ENCODE data around the gene AP5Z1.
"Not testable (repeated sequence)": the region's sequence is repeated elsewhere in the genome, so short reads cannot be mapped to it uniquely, and the experiment has no call there.

Gene AP5Z1

DNA sequence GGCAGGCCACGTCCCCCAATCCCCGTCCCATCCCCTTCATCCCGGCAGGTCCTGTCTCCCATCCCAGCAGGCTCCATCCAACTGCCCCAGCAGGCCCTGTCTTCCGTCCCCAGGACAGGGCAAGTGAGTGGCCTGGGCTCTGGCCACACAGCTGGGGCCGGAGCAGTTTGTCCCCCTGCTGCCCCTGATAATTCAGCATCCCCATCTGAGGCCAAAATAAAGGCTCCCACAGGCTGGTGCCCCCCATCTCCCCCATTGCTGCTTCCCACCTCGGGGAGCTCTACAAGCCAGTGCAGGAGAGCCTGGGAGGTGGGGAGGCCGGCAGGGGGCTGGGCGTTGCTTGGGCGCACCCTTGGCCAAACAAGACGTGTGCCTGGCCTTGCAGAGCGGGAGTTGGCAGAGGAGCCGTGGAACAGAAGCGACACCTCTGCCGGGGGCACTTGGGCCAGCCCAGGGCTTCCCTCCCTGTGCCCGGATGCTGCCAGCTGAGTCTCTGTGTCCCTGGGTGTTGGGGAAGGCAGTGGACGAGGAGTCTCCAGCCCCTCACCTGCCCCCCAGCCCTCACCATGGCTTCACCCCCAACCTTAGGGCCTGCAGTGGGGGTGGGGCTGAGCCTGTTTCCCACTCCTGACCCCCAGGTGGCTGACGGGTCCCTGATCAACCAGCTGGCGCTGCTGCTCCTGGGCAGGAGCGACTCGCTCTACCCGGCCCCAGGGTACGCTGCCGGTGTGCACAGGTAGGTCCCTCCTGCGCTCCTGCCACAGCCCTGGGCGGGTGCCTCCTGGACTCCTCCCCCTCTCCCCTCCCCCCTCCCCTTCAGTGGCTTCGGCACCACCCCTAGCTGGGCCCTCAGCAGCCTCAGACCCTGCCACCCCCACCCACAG is 14.0 kb downstream of the AP5Z1 start:
- DNase-seq, result no peak

DNA sequence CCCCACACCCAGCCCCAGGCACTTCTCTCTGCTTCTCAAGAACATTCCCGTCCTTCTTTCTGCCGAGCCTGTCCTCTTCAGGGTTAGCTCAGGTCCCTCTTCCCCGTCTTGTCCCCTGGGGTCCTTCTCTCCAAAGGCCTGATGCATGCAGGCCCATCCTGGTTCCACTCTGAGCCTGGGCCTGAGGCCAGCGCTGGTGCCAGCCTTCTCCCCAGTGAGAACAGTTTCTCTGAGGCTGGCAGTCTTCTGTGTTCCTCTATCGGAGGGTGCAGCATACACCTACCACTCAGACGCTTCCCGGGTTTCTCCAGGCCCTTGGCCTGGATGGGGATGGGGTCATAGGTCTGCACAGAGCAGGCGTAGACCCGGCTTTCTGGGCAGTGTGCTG is 14.6 kb downstream of the AP5Z1 start:
- no peak for DNase-seq

DNA sequence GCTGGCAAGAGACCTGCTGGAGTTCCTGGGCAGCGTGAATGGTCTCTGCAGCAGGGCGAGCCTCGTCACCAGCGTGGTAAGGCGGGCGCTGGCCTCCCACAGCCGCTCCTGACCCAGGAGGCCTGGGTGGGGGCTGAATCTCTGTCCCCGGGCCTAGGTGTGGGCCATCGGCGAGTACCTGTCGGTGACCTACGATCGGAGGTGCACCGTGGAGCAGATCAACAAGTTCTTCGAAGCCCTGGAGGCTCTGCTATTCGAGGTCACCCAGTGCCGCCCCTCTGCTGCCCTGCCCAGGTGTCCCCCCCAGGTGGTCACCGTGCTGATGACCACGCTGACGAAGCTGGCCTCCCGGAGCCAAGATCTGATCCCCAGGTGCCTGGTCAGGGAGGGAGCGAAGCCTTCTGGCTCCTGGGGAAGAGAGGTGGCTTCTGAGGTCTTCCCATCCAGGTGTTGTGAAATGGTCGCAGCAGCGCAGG is 15.1 kb downstream of the AP5Z1 start:
- DNase-seq, result no peak

DNA sequence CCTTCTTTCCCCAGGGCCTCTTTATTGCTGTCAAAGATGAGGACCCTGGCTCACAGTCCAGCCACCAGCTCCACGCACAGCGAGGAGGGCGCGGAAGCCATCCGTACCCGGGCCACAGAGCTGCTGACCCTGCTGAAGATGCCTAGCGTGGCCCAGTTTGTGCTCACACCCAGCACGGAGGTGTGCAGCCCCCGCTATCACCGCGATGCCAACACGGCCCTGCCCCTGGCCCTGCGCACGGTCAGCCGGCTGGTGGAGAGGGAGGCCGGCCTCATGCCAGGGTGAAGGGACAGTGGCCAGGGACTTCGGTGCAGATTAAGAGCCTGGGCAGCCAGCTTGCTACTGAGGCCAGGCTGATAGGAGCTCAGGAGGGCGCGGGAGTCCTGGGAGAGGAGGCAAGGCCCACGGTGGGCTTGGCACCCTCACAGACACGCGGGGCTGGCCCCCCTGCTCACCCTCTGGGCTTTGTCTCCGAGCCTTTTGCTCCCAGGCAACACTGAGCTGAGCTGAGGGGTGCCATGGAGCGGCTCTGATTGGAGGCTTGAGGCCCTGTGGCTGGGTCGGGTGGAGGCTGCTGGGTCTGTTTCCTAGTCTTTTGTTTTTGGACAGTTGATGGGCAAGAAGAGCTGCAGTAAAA is 15.8 kb downstream of the AP5Z1 start:
- no peak for DNase-seq

DNA sequence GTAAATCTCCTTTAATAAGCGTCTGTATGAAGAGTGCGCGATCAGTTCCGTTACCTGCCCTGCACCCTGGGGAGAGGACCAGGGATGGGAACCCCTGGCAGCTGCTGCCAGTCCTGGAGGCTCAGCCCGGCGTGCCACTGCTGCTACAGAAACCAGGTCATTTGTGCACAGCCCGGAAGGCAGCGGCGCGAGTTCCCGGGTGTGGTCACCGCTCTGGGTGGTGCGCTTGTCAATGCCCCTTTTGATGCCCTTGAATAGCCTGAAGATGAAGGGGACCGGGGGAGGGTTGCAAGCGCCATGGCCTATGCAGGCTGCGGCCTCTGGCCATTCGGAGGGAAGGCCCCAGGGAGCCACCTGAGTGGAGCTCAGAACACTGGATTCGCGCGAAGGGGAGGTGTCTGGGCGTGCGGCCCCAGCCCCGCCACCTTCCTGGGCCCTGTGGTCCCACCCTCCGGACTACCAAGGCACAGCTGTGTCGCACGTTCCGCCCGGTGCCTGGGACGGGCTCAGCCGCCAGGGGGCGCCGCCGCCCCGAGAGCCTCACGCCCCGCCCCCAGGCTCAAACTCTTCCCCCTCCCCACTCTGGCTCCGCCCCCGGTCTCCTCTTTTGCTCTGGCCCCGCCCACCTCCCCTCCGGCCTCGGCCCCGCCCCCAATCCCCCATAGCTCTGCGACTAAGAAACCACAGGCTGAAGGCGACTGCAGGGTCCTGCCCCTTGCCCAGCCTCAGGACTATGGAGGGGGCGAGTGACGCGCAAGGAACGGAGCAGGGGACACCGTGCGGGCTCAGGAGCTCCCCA is 16.5 kb downstream of the AP5Z1 start:
- DNase-seq, result peak; percentile 81

DNA sequence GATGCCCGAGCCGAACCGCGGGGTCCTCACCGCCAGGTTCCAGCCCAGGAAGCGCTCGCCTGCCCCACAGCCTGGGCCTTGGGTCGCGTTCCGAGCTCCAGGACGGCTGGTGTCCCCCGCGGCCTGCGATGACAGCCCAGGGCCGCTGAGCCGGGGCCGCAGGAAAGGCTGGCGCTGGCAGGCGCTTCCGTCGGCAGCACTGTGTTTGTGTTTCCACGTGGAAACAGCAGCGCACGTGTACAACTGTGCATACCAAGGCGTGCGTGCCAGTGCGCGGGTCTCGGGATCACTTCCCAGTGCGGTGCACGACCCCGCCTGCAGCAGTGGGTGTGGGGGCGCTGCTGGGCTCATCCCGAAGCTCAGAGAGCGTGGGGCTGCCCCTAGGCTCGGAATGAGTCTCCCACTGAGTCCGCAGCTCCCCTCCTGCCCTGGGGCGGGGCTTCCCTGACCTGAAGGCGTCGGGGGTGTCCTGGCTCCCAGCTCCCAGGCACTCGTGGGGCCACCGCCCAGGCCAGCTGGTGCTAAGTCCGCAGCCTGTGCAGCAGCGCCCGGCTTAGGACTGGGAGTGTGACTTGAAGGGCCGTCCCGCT is 17.2 kb downstream of the AP5Z1 start:
- no peak for DNase-seq

DNA sequence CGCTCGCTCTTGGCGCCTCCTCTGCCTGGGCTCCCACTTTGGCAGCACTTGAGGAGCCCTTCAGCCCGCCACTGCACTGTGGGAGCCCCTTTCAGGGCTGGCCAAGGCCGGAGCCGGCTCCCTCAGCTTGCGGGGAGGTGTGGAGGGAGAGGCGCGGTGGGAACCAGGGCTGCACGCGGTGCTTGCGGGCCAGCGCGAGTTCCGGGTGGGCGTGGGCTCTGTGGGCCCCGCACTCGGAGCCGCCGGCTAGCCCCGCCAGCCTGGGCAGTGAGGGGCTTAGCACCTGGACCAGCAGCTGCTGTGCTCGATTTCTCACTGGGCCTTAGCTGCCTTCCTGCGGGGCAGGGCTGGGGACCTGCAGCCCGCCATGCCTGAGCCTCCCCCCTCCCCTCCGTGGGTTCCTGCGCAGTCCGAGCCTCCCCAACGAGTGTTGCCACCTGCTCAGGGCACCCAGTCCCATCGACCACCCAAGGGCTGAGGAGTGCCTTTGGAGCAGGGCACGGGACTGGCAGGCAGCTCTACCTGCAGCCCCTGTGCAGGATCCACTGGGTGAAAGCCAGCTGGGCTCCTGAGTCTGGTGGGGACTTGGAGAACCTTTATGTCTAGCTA is 18.1 kb downstream of the AP5Z1 start:
- not testable (repeated sequence) for DNase-seq

DNA sequence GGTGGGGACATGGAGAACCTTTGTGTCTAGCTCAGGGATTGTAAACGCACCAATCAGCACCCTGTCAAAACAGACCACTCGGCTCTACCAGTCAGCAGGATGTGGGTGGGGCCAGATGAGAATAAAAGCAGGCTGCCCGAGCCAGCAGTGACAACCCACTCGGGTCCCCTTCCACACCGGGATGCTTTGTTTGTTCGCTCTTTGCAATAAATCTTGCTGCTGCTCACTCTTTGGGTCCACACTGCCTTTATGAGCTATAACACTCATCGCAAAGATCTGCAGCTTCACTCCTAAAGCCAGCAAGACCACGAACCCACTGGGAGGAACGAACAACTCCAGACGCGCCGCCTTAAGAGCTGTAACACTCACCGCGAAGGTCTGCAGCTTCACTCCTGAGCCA is 18.7 kb downstream of the AP5Z1 start:
- DNase-seq, result not testable (repeated sequence)

DNA sequence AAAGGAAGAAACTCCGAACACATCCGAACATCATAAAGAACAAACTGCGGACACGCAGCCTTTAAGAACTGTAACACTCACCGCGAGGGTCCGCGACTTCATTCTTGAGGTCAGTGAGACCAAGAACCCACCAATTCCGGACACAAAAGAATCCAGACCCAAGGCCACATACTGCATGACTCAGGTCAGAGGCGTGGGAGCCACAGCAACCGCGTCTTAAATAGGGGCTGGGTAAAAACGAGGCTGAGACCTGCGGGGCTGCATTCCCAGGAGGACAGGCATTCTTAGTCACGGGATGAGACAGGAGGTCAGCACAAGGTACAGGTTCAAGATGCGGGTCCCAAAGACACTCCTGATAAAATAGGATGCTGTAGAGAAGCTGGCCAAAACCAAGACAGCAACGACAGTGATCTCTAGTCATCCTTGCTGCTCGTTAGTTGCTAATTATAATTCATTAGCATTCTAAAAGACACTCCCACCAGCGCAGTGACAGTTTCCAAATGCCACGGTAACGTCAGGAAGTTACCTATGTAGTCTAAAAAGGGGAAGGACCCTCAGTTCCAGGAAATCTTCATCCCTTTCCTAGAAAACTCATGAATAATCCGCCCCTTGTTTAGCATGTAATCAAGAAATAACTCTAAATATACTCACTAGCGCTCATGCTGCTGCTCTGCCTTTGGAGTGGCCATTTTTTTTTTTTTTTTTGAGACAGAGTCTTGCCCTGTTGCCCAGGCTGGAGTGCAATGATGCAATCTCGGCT is 19.3 kb downstream of the AP5Z1 start:
- DNase-seq, result no peak

DNA sequence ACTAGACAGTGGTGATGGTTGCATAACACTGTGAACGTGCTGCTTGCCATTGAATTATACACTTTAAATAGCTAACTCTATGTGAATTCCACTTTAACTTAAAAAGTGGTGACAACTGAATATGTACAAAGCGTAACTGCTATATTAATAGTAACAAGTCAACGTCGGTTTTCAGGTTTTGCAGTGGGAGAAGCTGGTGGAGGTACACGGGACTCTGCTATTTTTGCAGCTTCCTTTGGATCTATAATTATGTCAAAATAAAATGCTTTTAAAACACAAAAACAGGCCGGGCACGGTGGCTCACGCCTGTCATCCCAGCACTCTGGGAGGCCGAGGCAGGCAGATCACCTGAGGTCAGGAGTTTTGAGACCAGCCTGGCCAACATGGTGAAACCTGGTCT is 21.0 kb downstream of the AP5Z1 start:
- no peak for DNase-seq

DNA sequence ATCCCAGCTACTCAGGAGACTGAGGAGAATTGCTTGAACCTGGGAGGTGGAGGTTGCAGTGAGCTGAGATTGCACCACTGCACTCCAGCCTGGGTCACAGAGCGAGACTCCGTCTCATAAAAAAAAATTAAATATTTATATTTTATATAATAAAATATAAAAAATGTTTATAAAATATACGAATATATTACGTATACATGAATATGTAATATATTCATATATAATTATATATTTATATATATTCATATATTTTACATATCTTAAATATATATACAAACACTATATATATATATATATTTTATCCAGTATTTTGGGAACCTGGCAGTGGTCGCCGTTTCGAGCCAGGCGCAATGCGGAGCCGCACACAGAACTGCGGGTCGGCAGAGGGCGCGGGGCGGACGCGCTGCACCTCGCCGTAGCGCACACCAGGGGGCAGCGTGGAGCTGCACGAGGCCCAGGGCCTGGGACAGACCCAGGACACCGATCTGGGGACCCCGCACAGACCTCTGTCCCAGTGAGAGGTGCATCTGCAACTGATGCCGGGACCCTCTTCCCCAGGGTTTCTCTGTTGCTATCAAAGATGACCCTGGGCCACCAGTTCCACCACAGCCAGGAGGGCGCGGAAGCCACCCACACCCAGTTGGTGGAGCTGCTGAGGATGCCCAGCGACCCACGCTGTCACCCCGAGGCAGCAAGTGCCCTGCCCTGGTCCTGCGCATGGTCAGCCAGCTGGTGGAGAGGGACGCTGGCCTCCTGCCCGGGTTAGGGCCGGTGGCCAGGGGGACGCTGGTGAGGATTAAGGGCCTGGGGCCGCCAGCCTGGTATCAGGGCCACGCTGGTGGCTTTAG is 22.7 kb downstream of the AP5Z1 start:
- peak; percentile 39 for DNase-seq

DNA sequence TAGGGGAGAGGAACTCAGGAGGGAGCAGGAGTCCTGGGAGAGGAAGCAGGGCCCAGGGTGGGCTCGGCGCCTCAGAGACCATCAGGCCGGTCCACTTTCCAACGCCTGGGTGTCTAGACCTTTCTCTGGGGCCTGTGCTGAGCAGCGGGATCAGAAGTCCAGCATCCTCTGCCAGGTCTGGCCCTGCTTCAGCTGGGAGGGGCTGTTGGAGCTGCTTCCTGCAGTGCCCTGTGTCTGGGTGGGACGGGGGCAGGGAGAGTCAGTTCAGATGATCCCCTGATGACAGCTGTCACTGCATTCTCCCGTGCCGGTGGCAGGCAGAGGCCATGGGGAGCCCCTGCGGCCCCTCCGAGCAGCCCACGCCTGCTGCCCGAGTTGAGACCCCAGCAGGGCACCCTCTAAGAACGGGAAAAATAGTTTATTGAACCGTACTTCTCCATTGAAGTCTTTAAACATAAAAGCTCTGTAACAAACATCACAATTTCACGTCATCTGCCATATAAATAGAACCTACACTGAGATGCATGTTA is 23.3 kb downstream of the AP5Z1 start:
- no peak for DNase-seq

DNA sequence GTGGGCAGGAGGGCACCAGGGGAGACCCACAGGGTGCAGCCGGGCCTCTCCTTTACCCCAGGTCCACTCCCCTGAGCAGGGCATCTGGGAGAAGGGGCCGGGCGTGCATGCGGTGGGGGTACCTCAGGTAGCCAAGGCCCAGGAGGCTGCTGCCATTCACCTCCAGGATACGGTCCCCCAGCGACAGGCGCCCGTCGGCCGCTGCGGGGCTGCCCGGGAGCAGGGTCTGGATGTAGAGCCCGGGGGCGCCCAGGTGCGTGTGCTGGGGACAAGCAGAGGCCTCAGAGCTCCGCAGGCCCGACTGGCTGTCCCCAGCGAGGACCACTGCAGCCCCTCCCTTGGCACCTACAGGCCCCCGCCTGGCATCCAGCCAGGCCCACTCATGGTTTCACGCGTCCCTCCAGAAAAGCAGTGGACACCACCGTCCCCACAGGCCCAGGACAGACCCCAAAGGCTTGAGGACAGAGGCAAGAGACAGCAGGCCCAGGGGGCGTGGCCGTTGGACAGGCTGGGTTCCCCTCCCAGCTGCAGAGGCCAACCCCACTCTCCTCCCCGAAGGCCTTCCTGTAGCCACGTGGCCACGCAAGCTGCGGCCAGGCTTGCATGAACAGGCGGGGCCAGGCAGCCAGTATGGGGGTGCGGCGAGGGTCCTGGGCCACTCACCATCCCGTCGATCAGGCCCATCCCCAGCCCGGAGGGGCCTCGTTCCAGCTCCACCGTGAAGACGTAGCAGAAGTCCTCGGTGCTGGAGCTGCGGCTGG is 24.3 kb downstream of the AP5Z1 start:
- DNase-seq, result no peak

DNA sequence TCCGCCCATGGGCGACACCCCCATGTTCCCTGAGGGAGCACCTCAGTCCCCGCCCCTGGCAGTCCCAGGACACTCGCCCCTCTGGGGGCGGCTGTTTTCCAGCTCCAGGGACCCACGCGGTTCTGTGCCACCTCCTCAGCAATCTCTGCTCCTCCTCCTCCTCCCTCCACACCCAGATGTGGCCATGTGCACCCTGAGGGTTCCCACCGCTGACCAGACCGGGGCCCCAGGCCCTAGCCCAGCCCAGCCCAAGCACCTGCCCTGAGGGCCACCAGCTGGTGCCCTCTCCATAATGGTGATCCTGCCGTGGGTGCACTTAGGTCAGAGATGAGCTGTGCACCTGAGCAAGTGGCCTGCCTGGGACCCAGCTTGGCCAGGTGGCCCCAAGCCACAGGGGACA is 25.1 kb downstream of the AP5Z1 start:
- no peak for DNase-seq

DNA sequence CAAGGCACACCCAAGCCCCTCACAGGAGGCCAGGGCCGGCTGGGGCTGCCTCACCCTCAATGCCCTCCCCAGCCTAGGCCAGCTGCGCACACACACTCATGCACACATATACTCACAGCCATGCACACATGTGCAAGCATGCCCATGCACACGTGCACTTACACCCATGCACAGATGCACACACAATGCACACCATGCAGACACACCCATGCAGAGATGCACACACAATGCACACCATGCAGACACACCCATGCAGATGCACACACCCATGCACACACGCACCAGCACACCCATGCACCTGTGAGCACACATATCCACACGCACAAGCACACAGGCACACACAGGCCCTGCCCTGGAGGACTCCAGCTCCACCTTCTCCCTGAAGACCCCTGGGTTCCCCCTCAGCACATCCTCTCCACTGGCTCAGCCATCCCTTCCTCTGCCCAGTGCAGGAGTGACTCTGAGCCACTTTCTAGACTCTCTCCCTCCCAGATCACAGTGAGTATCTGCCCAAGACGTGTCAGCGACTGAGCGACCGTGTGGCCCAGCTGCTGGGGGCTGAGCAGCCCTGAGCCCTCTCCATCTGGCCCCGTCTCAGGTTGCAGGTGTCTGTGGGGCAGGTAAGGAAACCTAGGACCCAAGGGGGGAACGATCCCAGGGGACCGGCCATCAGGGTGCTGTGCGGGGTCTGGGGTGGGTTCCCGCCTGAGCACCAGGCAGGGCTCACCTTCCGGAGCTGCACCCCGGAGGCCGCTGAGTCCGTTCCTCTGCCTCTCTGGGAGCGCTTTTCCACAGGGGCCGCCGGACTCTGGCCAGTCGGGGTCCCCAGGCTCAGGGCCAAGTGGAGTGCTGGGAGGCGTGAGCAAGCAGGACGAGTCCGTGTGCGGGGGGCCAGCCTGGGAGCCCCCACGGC is 25.8 kb downstream of the AP5Z1 start:
- DNase-seq, result no peak

DNA sequence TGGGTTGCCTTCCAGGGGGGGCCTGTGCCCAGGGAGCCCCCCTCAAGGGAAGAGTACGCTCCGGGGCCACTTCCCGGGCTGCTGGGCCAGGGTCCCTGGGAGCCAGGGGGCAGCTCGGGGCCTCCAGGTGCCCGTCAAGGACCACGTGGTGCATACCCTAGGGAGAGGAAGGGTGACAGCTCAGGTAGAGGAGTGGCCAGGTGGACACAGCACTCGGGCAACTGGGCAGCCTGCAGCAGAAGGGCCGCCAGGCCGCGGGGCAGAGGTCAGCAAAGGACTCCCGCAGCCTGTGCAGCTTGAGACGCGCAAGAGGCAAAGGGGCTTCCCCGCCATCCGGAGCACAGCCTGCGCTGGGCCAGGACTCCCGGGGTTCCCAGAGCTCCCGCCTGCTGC is 26.4 kb downstream of the AP5Z1 start:
- no peak for DNase-seq

DNA sequence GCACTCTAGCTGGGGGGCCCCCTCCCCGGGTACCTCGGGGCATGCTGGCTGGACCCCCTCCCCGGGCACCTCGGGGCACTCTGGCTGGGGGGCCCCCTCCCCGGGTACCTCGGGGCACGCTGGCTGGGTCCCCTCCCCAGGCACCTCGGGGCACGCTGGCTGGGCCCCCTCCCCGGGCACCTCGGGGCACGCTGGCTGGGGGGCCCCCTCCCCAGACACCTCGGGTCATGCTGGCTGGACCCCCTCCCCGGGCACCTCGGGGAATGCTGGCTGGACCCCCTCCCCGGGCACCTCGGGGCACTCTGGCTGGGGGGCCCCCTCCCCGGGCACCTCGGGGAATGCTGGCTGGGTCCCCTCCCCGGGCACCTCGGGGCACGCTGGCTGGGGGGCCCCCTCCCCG is 27.2 kb downstream of the AP5Z1 start:
- DNase-seq, result not testable (repeated sequence)

DNA sequence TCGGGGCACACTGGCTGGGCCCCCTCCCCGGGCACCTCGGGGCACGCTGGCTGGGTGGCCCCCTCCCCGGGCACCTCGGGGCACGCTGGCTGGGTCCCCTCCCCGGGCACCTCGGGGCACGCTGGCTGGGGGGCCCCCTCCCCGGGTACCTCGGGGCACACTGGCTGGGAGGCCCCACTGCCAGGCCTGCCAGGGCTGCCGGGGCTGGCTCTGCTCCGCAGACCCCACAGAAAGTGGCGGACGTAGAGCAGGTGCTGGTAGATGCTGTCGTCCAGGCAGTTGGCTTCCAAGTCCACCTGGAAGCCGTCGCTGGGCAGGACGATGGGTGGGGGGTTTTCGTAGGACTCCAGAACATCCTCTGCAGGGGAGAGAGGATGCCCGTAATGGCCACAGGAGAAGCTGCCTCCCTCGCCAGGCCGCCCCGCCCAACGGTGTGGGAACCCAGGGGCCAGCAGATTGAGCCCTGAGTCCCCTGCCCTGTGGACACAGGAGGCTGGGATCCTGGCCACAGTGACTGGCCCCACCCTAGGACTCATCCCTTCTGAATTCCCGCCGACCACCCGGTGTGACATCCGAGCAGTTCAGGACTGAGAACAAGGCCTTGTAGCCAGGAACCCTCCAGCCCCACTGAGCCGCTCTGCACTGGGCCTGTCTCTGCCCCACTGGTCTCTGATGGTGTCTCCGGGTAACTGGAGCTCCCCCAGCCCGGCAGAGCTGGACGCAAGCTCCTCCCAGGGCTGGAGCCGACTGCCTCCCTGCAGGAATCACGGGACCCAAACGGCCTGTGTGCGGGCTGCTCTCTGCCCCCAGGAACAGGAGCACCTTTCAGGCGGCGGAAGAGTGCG is 28.2 kb downstream of the AP5Z1 start:
- no peak for DNase-seq

Measured in effector CD8-positive, alpha-beta T cell (primary cell).